ENCODE measurements around the gene NCOA4. TPM values are rescaled to one million over a fixed set of nuclear protein-coding genes. Genes with fewer than 3 reads are reported as not detected.
"Not testable (repeated sequence)": the region's sequence is repeated elsewhere in the genome, so short reads cannot be mapped to it uniquely, and the experiment has no call there.

NCOA4 gene
- total and polyA plus RNA-seq, 4 experiments from 2014 or later, result 71.1 to 246 (median 118) TPM

- Mint-ChIP-seq H3K4me3 (no peak overlapping the region), H3K4me1 (peaks cover 11 to 18% (median 16%) of the 10 kb centered on the region in 4 donors), H3K27me3 (no peaks in the 10 kb centered on the region), H3K27ac (peak overlapping the region in 3 of 7 donors; percentile 31 to 51 (median 45)), H3K9me3 (no peaks in the 10 kb centered on the region), H3K36me3 (peaks cover 38 to 66% of the 10 kb centered on the region in 2 donors)
- H3K4me3 ChIP-seq (ENCODE audit: low read length in 2 of 2), result no peak overlapping the region
- no peak for DNase-seq
- H3K9me3 ChIP-seq (ENCODE audit: control insufficient read depth in 1 of 2, low read length in 2 of 2), result no peaks in the 10 kb centered on the region
- ChIA-PET CTCF (ENCODE audit: partially characterized antibody) (interaction anchor here (1.4 to 8.2 kb wide), 2 partner anchors 14 to 764 kb away, joined by 3 to 57 read pairs; partner anchors contain the start of gene NCOA4), POLR2A (ENCODE audit: partially characterized antibody) (interaction anchor here (1.0 kb wide), 1 partner anchor 11 kb away, joined by 3 read pairs; no protein-coding TSS in a partner anchor)
- H3K27me3 ChIP-seq (ENCODE audit: insufficient read depth, low read length), result no peaks in the 10 kb centered on the region
- peaks cover 17% of the 10 kb centered on the region for H3K4me1 ChIP-seq (ENCODE audit: insufficient read depth, low read length)
- H3K36me3 ChIP-seq (ENCODE audit: insufficient read depth, low read length), result peaks cover 59% of the 10 kb centered on the region
- intact Hi-C loops (cut with micrococcal nuclease), result loop anchor here (1.0 kb wide), 1 partner anchor 9 kb away; no protein-coding TSS in a partner anchor
- H3K27ac ChIP-seq (ENCODE audit: low read depth, low read length), result no peak overlapping the region
Observed at GRCh38 chr10:46014206-46014605, 16.2 kb downstream of the NCOA4 start.

GRCh38 chr10:46012746-46013145 lies 17.7 kb downstream of the NCOA4 start:
- no peaks in the 10 kb centered on the region for H3K9me3 ChIP-seq (ENCODE audit: control insufficient read depth in 1 of 2, low read length in 2 of 2)
- Mint-ChIP-seq H3K27ac (peak overlapping the region in 3 of 7 donors; percentile 22 to 52 (median 30)), H3K27me3 (no peaks in the 10 kb centered on the region), H3K4me1 (peaks cover 2 to 6% (median 3%) of the 10 kb centered on the region in 4 donors), H3K9me3 (no peaks in the 10 kb centered on the region), H3K36me3 (peaks cover 48 to 76% of the 10 kb centered on the region in 2 donors), H3K4me3 (no peak overlapping the region)
- POLR2A ChIA-PET (ENCODE audit: partially characterized antibody), result no interaction called here
- CTCF ChIA-PET (ENCODE audit: partially characterized antibody), result no interaction called here
- intact Hi-C loops (cut with micrococcal nuclease), result no loop called here
- H3K27me3 ChIP-seq (ENCODE audit: insufficient read depth, low read length), result no peaks in the 10 kb centered on the region
- peaks cover 73% of the 10 kb centered on the region for H3K36me3 ChIP-seq (ENCODE audit: insufficient read depth, low read length)
- DNase-seq, result no peak
- no peak overlapping the region for H3K4me3 ChIP-seq (ENCODE audit: low read length in 2 of 2)
- H3K27ac ChIP-seq (ENCODE audit: low read depth, low read length), result no peak overlapping the region
- peaks cover 2% of the 10 kb centered on the region for H3K4me1 ChIP-seq (ENCODE audit: insufficient read depth, low read length)

- intact Hi-C loops (cut with micrococcal nuclease), result no loop called here
- no peak overlapping the region for H3K27ac ChIP-seq (ENCODE audit: low read depth, low read length)
- no peaks in the 10 kb centered on the region for H3K9me3 Mint-ChIP-seq
- peaks cover 70% of the 10 kb centered on the region for H3K36me3 ChIP-seq (ENCODE audit: insufficient read depth, low read length)
- no peak overlapping the region for H3K4me3 Mint-ChIP-seq
- H3K27ac Mint-ChIP-seq, result peak overlapping the region in 2 of 7 donors; percentile 24 to 25
- no peaks in the 10 kb centered on the region for H3K27me3 Mint-ChIP-seq
- ChIA-PET CTCF (ENCODE audit: partially characterized antibody) (interaction anchor here (1.0 to 2.2 kb wide), 2 partner anchors 13 to 23 kb away, joined by 3 to 8 read pairs; partner anchors contain the start of gene NCOA4), POLR2A (ENCODE audit: partially characterized antibody) (no interaction called here)
- H3K27me3 ChIP-seq (ENCODE audit: insufficient read depth, low read length), result no peaks in the 10 kb centered on the region
- no peaks in the 10 kb centered on the region for H3K4me1 Mint-ChIP-seq
- no peaks in the 10 kb centered on the region for H3K4me1 ChIP-seq (ENCODE audit: insufficient read depth, low read length)
- DNase-seq, result no peak
- H3K9me3 ChIP-seq (ENCODE audit: control insufficient read depth in 1 of 2, low read length in 2 of 2), result no peaks in the 10 kb centered on the region
- H3K36me3 Mint-ChIP-seq, result peaks cover 55 to 90% of the 10 kb centered on the region in 2 donors
- H3K4me3 ChIP-seq (ENCODE audit: low read length in 2 of 2), result no peak overlapping the region
Observed at GRCh38 chr10:46006219-46006618, 24.2 kb downstream of the NCOA4 start.

- Histone ChIP-seq H3K9me3 (ENCODE audit: control insufficient read depth in 1 of 2, low read length in 2 of 2) (no peaks in the 10 kb centered on the region), H3K4me3 (ENCODE audit: low read length in 2 of 2) (no peak overlapping the region), H3K4me1 (ENCODE audit: insufficient read depth, low read length) (no peaks in the 10 kb centered on the region), H3K36me3 (ENCODE audit: insufficient read depth, low read length) (peaks cover 64% of the 10 kb centered on the region), H3K27ac (ENCODE audit: low read depth, low read length) (no peak overlapping the region), H3K27me3 (ENCODE audit: insufficient read depth, low read length) (no peaks in the 10 kb centered on the region)
- Mint-ChIP-seq H3K4me3 (no peak overlapping the region), H3K4me1 (no peaks in the 10 kb centered on the region), H3K27me3 (no peaks in the 10 kb centered on the region), H3K36me3 (peaks cover 53 to 92% of the 10 kb centered on the region in 2 donors), H3K27ac (peak overlapping the region in 1 of 7 donors; percentile 4), H3K9me3 (no peaks in the 10 kb centered on the region)
- intact Hi-C loops (cut with micrococcal nuclease), result no loop called here
- DNase-seq, result no peak
- ChIA-PET POLR2A (ENCODE audit: partially characterized antibody) (interaction anchor here (1.0 kb wide), 1 partner anchor 18 kb away, joined by 3 read pairs; no protein-coding TSS in a partner anchor), CTCF (ENCODE audit: partially characterized antibody) (no interaction called here)
Observed at GRCh38 chr10:46005383-46005782, 25.0 kb downstream of the NCOA4 start.

- H3K27ac Mint-ChIP-seq, result peak overlapping the region in 1 of 7 donors; percentile 4
- Histone ChIP-seq H3K27me3 (ENCODE audit: insufficient read depth, low read length) (no peaks in the 10 kb centered on the region), H3K4me1 (ENCODE audit: insufficient read depth, low read length) (no peaks in the 10 kb centered on the region), H3K27ac (ENCODE audit: low read depth, low read length) (no peak overlapping the region), H3K9me3 (ENCODE audit: control insufficient read depth in 1 of 2, low read length in 2 of 2) (no peaks in the 10 kb centered on the region), H3K36me3 (ENCODE audit: insufficient read depth, low read length) (peaks cover 60% of the 10 kb centered on the region), H3K4me3 (ENCODE audit: low read length in 2 of 2) (no peak overlapping the region)
- ChIA-PET POLR2A (ENCODE audit: partially characterized antibody) (interaction anchor here (1.0 kb wide), 1 partner anchor 18 kb away, joined by 3 read pairs; no protein-coding TSS in a partner anchor), CTCF (ENCODE audit: partially characterized antibody) (interaction anchor here (1.7 kb wide), 1 partner anchor 17 kb away, joined by 4 read pairs; no protein-coding TSS in a partner anchor)
- DNase-seq, result no peak
- H3K4me1 Mint-ChIP-seq, result no peaks in the 10 kb centered on the region
- intact Hi-C loops (cut with micrococcal nuclease), result no loop called here
- H3K4me3 Mint-ChIP-seq, result no peak overlapping the region
- no peaks in the 10 kb centered on the region for H3K9me3 Mint-ChIP-seq
- H3K27me3 Mint-ChIP-seq, result no peaks in the 10 kb centered on the region
- H3K36me3 Mint-ChIP-seq, result peaks cover 54 to 92% of the 10 kb centered on the region in 2 donors
Observed at GRCh38 chr10:46004963-46005362, 25.5 kb downstream of the NCOA4 start.

- Mint-ChIP-seq H3K27me3 (no peaks in the 10 kb centered on the region), H3K4me1 (no peaks in the 10 kb centered on the region), H3K36me3 (peaks cover 58 to 88% of the 10 kb centered on the region in 2 donors), H3K9me3 (peaks cover 0 to 6% (median 0%) of the 10 kb centered on the region in 8 donors), H3K27ac (peak overlapping the region in 6 of 7 donors; percentile 27 to 72 (median 58)), H3K4me3 (no peak overlapping the region)
- H3K9me3 ChIP-seq (ENCODE audit: control insufficient read depth in 1 of 2, low read length in 2 of 2), result no peaks in the 10 kb centered on the region
- no peak overlapping the region for H3K27ac ChIP-seq (ENCODE audit: low read depth, low read length)
- intact Hi-C loops (cut with micrococcal nuclease), result no loop called here
- no peaks in the 10 kb centered on the region for H3K27me3 ChIP-seq (ENCODE audit: insufficient read depth, low read length)
- no peaks in the 10 kb centered on the region for H3K4me1 ChIP-seq (ENCODE audit: insufficient read depth, low read length)
- POLR2A ChIA-PET (ENCODE audit: partially characterized antibody), result interaction anchor here (1.0 kb wide), 1 partner anchor 20 kb away, joined by 4 read pairs; no protein-coding TSS in a partner anchor
- no peak for DNase-seq
- H3K36me3 ChIP-seq (ENCODE audit: insufficient read depth, low read length), result peaks cover 52% of the 10 kb centered on the region
- no peak overlapping the region for H3K4me3 ChIP-seq (ENCODE audit: low read length in 2 of 2)
- CTCF ChIA-PET (ENCODE audit: partially characterized antibody), result interaction anchor here (1.0 to 1.7 kb wide), 3 partner anchors 16 to 26 kb away, joined by 3 to 5 read pairs (median 4); no protein-coding TSS in a partner anchor
Observed at GRCh38 chr10:46002916-46003693, 27.3 kb downstream of the NCOA4 start.

GRCh38 chr10:46002189-46002687 lies 28.2 kb downstream of the NCOA4 start:
- H3K36me3 ChIP-seq (ENCODE audit: insufficient read depth, low read length), result peaks cover 47% of the 10 kb centered on the region
- H3K27ac ChIP-seq (ENCODE audit: low read depth, low read length); DNase-seq; H3K4me3 ChIP-seq (ENCODE audit: low read length in 2 of 2); H3K9me3 Mint-ChIP-seq; intact Hi-C loops (cut with micrococcal nuclease); H3K4me1 ChIP-seq (ENCODE audit: insufficient read depth, low read length); H3K4me1 Mint-ChIP-seq; H3K9me3 ChIP-seq (ENCODE audit: control insufficient read depth in 1 of 2, low read length in 2 of 2); H3K27me3 Mint-ChIP-seq; H3K27me3 ChIP-seq (ENCODE audit: insufficient read depth, low read length); H3K4me3 Mint-ChIP-seq: not testable (repeated sequence)
- POLR2A ChIA-PET (ENCODE audit: partially characterized antibody), result interaction anchor here (0.8 kb wide), 1 partner anchor 18 kb away, joined by 3 read pairs; no protein-coding TSS in a partner anchor
- CTCF ChIA-PET (ENCODE audit: partially characterized antibody), result interaction anchor here (1.0 to 1.9 kb wide), 2 partner anchors 15 to 27 kb away, joined by 3 to 6 read pairs; no protein-coding TSS in a partner anchor
- H3K27ac Mint-ChIP-seq, result peak overlapping the region in 1 of 7 donors; percentile 6
- peaks cover 58 to 87% of the 10 kb centered on the region in 2 donors for H3K36me3 Mint-ChIP-seq
